Panc1 (cell line): ENCODE results near the gene APRT.

Source experiments
- POLR2AphosphoS5 ChIP-seq: IDR thresholded peaks from 2 replicates; pipeline ENCODE4 v1.6.1; 2012; ENCODE audit warnings: mild to moderate bottlenecking, low read depth, low read length, moderate library complexity
- REST ChIP-seq, 2 experiments: IDR thresholded peaks; 2 replicates each; pipeline ENCODE4 v1.6.1; 2011 to 2012; ENCODE audit warnings: low read depth in 2 of 2, control low read depth in 1 of 2, low read length in 1 of 2, mild to moderate bottlenecking in 1 of 2, moderate library complexity in 1 of 2; ENCODE audit not compliant: insufficient read depth in 1 of 2
- SIN3A ChIP-seq: IDR thresholded peaks from 2 replicates; pipeline ENCODE4 v1.6.1; 2012; ENCODE audit warnings: low read depth, mild to moderate bottlenecking, low read length, moderate library complexity, borderline replicate concordance; ENCODE audit not compliant: insufficient read depth
- TCF7L2 ChIP-seq: IDR thresholded peaks from 2 replicates; pipeline ENCODE4 v1.6.1; 2011; ENCODE audit warnings: mild to moderate bottlenecking, low read depth, low read length, inconsistent platforms
- TF ChIP-seq, protein P1 (sequence below): fragments of 450-650 bp; IDR thresholded peaks from 2 replicates; pipeline ENCODE4 v1.5.1; 2017; ENCODE audit warnings: mild to moderate bottlenecking

DNA sequence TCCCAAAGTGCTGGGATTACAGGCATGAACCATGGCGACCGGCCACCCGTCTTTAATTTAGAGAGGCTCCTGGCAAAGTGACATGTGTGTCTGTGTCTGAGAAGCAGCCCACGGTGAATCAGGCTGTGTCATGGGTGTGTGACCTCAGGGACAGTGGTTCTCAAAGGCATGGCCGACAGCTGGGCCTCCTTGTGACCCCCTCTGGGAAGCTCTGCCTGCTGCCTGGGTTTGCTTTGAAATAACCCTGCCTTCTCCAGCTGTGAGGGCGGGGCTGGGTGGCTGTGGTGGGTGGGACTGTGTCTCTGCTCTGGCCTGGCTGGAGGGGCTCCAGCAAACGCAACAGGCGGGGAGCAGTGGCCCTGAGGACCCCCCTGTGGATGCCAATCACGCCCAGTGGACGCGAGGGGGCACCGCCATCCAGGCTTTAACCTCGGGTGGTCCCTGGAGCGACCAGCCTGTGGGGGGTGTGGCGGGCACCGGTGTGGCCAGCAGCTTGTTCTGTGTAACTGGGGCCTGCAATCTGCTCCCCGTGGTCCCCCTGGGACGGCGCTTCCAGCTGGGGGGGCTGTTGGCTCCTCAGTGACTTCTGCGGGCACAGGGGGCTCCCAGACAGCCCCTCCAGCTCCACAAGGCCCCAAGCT, 8.8 kb upstream of the APRT start:
- TF ChIP-seq, protein P1, sequence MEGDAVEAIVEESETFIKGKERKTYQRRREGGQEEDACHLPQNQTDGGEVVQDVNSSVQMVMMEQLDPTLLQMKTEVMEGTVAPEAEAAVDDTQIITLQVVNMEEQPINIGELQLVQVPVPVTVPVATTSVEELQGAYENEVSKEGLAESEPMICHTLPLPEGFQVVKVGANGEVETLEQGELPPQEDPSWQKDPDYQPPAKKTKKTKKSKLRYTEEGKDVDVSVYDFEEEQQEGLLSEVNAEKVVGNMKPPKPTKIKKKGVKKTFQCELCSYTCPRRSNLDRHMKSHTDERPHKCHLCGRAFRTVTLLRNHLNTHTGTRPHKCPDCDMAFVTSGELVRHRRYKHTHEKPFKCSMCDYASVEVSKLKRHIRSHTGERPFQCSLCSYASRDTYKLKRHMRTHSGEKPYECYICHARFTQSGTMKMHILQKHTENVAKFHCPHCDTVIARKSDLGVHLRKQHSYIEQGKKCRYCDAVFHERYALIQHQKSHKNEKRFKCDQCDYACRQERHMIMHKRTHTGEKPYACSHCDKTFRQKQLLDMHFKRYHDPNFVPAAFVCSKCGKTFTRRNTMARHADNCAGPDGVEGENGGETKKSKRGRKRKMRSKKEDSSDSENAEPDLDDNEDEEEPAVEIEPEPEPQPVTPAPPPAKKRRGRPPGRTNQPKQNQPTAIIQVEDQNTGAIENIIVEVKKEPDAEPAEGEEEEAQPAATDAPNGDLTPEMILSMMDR, result no peak
- no peak for TF ChIP-seq SIN3A
- TF ChIP-seq REST (IDR thresholded peaks at IDR 0.05; ENCODE audit: insufficient read depth in 1 of 2, low read depth in 2 of 2, low read length in 1 of 2), result no peak
- TF ChIP-seq POLR2AphosphoS5, result no peak
- TF ChIP-seq TCF7L2, result no peak
